H4 (cell line): Measurements from ENCODE around the gene MRGPRF. TPM values are rescaled to one million over a fixed set of nuclear protein-coding genes. Genes with fewer than 3 reads are reported as not detected.

Source experiments
- DNase-seq: peaks from one replicate; pipeline ENCODE4 v3.0.0-alpha.2; 2015; ENCODE audit warnings: low spot score
- total RNA-seq: library from RNA; depleted of rRNA; stranded (reverse); fragments of >200 nt; shearing (Covaris generic); gene quantifications from 2 replicates; pipeline ENCODE4 v1.2.3, GENCODE V29; 2014

The MRGPRF gene
- total RNA-seq, 1 experiment from 2014 or later = not detected

DNA sequence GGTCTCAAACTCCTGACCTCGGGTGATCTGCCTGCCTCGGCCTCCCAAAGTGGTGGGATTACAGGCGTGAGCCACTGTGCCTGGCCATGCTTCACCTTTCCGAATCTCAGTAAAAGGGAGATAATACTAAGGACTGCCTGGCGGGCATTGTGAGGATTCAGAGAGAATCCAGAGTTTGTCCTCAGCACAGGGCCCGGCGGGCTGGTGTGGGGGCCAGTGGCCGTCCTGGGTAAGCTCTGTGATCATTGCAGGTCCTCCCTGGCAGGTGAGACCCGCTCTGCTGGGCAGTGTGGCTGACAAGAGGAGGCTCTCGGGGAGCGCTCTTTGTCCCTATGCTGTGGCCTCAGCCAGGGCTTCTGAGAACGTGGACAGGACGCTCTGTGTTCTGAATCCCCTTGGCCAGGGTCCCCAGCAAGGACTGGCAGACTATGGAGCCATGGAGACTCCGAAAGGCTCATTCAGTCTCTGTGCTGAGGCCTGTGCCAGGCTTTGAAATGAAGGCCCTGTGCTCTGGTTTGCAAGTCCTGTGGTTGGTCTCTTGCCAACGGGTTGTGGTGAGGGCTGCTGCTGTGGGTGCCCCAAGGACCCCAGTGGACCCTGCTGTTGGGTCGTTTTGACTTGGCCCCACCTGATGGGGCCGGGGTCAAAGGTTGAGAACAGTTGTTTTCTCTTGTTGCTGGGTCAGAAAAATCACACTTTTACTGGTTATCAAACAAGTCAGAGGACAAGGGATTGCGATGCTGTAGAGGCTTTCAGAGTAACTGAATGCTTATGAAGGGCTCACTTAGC, 37.7 kb upstream of the MRGPRF start:
- no peak for DNase-seq

DNA sequence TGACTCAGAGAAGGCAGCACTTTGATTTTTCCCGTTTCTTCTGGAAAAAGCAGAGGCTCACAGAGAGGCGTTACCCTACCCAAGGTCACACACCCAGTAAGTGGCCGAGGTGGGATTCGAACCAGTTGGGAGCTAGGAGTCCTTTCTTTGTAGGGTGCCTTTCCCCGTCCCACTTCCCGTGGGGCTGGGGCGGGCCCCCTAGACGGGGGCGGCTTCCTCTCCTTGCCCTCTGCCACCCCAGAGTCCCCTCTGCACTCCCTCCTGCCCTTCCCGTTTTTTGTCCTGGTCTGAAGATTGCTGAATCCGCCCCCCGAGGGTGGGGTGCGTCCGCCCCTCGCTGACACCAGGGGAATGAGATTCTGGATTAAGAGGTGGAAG, 36.4 kb upstream of the MRGPRF start:
- DNase-seq = no peak

DNA sequence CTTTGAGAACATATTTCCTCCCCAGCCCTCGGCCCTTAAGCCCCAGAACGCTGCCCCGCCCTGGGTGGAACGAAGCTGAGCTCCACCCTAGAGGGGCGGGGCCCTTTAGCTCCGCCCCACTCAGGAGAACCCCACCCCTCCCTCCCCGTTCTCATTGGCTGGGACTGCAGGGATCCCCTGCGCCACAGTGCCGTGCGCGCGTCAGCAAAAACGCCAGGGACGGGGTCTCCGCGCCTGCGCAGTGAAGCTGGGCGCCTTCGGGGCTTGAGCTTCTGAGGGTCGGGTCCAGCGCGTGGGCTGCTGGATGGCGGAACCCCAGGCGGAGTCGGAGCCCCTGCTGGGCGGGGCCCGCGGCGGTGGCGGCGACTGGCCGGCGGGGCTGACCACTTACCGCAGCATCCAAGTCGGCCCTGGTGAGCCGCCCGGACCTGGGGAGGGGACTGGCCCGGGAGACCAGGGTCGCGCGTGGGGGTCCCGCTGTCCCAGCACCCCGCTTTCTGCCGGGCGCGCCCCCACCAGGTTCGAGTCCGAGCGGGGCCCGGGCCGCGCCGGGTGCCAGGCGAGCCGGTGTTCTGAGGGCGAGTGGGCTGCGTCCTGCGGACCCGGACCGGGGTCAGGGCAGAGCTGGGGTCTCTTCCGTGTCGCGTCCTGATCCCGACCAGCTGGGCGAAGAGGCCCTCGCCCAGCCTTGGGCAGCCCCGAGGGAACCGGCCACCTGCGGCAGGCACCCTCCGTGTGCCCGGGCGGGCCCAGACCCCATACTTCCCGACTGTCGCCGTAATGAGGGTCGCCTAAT, 35.8 kb upstream of the MRGPRF start, which contains the start of gene TPCN2:
Gene TPCN2 (plus strand): TSS at position 239 of the 796 bp plus-strand sequence. CDS start 66 bp downstream, at position 305.
- peak; percentile 89 for DNase-seq

DNA sequence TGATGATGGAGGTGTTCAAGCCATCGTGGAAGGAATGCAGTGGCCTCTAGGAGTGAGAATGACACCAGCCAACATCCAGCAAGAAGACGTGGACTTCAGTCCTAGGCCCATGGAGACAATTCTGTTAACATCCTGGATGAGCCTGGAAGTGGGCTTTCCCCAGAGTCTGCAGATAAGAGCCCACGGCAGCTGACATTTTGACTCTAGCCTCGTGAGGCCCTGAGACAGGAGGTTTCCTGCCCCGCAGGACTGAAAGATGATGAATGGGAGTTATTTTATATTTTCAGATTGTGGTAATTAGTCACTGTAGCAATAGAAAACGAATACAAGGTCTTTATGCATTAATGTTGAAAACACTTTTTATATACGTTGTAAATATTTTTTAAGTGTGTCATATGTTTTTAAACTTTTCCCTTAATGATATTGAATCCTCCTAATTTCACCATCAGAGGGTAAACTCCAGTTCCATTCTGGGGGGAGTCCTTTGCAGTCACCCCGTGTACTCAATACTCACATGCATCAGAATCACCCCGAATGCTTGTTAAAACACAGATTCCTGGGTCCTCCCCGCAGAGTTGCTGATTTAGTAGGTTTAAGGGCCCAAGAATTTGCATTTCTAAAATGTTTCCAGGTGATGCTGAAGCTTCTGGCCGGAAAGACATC, 35.1 kb upstream of the MRGPRF start:
- no peak for DNase-seq

GRCh38 chr11:69044111-69045013, 31.3 kb upstream of the MRGPRF start:
- DNase-seq = peak; percentile 84

DNA sequence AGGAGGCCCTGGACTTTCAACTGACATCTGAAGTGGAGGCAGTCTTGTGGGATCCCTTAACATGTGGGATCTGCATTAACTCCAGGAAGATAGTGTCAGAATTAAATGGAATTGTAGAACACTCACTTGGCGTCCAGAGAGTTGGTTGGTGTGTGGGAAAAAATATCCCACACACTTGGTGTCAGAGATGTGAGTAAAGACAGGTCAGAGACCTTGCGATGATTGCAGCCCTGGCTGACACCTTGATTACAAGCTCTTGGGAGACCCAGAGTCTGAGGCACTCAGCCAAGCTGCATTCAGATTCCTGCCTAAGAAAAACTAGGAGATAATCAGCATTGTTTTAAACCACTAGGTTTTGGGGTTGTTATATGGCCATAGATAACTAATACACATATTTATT, 28.5 kb upstream of the MRGPRF start:
- DNase-seq = no peak

GRCh38 chr11:69040581-69041260, 27.7 kb upstream of the MRGPRF start:
- DNase-seq = peak; percentile 44

- no peak for DNase-seq
Observed at GRCh38 chr11:69040051-69040450, 27.0 kb upstream of the MRGPRF start.

DNA sequence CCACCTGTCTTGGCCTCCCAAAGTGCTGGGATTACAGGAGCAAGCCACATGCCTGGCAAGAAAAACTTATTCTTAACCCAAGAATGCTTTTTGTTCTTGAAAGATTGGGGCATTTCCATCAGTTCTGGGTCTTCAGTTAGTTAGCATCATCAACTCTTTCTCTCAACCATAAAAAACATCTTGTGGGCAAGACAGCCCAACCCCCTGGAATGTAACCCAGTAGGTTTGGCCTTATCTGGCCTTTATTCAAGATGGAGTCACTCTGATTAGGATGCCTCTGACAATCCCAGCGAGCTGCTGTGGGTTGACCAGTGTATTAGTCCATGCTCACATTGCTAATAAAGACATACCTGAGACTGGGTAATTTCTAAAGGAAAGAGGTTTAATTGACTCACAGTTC, 26.5 kb upstream of the MRGPRF start:
- no peak for DNase-seq

DNA sequence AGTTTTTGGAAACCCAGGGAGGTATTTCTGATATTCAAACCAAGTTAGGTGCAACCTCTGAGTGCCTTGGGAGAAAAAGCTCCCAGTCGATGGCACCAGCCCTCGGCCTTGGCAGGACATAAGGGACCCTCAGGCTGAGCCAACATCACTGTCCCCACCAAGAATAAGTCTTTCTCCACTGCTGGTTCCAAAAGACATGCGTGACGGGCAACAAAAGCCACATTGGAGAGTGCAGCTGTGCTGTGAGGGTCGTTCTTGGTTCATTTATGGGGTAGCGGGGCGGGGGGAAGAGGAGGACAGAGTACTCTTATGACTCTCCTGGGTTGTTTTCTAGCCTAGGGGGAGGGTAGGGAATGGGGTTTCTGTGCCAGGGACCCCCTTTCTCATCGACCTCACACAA, 24.5 kb upstream of the MRGPRF start:
- no peak for DNase-seq

DNA sequence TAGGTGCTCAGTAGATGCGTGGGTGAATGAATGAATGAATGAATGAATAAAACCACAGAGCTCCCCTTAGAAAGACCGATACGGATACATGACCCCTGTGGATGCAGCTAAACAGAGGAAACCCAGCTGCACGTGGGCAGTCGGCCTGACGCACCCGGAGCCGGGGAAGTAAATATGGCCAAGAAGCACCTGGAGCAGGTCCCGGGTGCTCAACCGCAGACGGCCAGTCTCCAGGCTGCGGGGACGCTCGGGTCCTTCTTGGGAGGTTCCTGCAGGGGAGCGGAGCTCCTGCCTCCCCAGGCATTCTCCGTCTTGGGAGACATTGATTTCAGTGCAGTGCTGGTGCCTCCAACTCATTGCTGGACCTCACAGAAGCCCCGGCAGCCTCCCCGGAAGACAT, 24.0 kb upstream of the MRGPRF start:
- DNase-seq = no peak

GRCh38 chr11:69035946-69036340, 22.9 kb upstream of the MRGPRF start:
- no peak for DNase-seq

- no peak for DNase-seq
Observed at GRCh38 chr11:69035150-69035945, 22.3 kb upstream of the MRGPRF start.

DNA sequence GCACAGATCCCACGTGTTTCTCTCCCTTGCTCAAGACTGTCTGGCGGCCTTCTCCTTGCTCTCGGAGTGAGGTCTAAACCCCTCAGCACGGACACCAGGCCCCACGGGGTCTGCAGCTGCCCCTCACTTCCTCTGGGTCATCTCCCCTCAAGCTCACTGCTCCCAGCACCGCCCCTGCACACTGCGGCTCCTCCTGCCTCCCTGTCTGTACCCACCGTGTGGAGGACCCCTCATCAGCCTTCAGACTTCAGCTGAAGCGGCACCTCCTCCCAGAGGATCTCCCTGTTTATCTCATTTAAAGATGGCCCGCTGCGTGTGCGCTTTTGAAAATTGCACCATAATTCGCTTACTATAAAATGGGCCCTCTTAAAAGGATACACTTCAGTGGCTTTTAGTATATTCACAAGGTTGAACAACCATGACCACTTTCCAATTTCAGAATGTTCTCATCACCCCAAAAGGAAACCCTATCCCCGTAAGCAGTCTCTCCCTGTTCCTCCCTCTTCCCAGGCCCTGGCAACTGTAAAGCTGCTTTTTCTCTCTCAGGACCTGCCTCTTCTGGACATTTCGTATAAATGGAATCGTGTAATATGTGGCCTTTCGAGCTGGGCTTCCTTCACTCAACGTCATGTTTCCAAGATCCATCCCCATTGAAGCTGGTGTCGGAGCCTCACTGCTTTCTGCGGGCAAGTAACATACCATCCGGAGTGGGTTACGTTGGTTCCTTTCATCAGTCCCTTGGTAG, 21.2 kb upstream of the MRGPRF start:
- DNase-seq = no peak

- no peak for DNase-seq
Observed at GRCh38 chr11:69033431-69033830, 20.4 kb upstream of the MRGPRF start.

DNA sequence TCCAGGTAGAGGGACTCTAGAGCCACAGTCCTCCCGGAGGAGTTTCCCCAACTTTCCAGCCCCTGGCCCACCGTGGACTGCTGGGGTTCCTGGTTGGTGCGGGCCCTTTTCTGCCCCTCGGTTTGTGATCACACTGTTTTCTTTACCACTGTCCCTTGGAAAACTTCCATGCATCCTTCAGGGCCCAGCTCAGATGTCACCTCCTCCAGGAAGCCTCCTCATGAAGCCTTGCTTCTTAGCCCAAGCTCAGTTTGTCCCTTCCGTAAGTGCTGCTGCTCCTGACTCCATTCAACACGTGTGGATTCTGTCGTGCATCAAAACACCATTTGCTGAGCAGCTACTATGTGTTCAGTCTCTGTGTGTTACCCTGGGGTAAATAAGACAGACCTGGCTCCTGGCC, 19.8 kb upstream of the MRGPRF start:
- DNase-seq = no peak

DNA sequence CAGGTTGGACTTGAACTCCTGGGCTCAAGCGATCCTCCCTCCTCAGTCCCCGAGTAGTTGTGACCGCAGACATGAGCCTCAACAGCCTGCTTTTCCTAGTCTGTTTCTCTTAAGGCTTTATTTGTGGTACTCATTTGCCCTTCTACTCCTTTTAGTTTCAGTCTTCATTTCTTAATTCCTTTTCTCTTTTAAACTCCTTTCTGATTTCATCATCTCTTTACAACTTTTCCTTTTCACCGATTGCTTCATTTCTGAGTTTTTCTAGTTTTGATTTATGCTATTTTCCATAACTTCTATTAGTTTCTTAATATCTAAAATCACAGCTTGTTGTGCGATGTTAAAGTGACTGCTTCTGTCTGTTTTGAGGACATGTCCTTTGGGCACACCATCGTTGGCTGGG, 17.3 kb upstream of the MRGPRF start:
- no peak for DNase-seq

GRCh38 chr11:69027704-69028372, 14.8 kb upstream of the MRGPRF start:
- no peak for DNase-seq

DNA sequence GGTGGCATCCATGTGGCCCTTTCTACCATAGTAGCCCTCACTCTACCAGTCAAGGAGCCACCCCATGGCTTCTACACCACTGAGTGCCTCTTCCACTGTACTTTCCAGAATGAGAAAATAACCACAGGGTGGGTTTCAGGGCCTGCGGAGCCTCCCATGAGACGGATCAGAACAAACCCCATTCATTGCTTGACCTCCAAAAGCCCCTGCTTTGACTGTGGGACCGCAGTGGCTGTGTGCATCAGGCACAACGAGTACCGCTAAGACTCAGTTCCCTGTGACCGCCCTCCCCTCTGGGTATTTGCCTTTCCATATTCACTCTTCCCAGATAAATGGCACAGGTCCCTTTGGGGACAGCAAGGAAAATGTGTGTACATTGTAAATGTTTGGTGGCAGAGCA, 11.5 kb upstream of the MRGPRF start:
- DNase-seq = no peak
